NCI-H2196 (cell line): ENCODE data around the gene IGLL5.
"Not testable (repeated sequence)": the region's sequence is repeated elsewhere in the genome, so short reads cannot be mapped to it uniquely, and the experiment has no call there.

Experiments
- DNase-seq: peaks from one replicate; lab custom pipeline; 2025; ENCODE audit not compliant: unreplicated experiment; lab: John Stamatoyannopoulos, UW

The IGLL5 gene

DNA sequence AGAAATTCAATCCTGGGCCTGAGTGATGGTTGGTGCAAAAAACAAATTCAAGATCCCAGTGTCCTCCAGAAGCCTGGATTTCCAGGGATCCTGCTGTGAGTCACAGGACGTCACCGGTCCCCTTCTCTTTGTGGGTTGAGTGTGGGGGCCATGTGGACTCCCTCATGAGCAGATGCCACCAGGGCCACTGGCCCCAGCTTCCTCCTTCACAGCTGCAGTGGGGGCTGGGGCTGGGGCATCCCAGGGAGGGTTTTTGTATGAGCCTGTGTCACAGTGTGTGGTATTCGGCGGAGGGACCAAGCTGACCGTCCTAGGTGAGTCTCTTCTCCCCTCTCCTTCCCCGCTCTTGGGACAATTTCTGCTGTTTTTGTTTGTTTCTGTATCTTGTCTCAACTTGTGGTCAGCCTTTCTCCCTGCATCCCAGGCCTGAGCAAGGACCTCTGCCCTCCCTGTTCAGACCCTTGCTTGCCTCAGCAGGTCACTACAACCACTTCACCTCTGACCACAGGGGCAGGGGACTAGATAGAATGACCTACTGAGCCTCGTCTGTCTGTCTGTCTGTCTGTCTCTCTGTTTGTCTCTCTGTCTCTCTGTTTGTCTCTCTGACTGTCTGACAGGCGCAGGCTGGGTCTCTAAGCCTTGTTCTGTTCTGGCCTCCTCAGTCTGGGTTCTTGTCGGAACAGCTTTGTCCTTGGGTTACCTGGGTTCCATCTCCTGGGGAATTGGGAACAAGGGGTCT is 11.9 kb downstream of the IGLL5 start:
- not testable (repeated sequence) for DNase-seq

DNA sequence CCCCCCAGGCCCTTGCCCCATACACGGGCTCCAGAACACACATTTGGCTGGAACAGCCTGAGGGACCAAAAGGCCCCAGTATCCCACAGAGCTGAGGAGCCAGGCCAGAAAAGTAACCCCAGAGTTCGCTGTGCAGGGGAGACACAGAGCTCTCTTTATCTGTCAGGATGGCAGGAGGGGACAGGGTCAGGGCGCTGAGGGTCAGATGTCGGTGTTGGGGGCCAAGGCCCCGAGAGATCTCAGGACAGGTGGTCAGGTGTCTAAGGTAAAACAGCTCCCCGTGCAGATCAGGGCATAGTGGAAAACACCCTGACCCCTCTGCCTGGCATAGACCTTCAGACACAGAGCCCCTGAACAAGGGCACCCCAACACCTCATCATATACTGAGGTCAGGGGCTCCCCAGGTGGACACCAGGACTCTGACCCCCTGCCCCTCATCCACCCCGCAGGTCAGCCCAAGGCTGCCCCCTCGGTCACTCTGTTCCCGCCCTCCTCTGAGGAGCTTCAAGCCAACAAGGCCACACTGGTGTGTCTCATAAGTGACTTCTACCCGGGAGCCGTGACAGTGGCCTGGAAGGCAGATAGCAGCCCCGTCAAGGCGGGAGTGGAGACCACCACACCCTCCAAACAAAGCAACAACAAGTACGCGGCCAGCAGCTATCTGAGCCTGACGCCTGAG is 13.1 kb downstream of the IGLL5 start:
- DNase-seq: not testable (repeated sequence)

DNA sequence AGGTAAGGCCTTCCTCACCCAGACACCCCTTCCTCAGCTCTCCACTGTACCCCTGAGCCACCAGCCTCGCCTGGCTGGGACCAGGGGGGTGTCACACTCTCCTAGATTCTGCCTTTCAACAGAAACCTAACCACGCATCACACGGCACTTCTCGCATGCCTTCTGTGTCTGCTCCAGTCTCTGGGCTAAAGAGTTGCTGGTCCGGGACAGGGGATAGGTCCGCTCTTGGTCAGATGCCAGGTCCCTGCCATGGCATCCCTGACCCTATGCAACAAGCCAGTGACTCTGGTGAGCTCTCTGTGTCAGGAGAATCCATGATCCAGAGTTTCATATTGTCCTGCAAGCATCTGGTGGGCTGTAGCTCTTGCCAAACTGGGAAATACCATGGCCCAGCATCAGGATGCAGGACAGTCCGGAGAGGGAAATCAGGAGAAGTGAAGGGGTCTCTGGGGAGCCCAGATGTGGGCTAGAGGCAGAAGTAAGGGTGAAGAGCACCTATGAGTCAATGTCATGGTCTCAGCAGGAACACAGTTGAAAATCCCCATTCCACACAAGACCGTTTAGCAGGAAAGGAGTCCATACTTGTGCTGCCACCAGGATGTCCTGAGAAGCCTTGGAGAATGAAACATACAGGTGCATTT is 14.1 kb downstream of the IGLL5 start:
- no peak for DNase-seq

DNA sequence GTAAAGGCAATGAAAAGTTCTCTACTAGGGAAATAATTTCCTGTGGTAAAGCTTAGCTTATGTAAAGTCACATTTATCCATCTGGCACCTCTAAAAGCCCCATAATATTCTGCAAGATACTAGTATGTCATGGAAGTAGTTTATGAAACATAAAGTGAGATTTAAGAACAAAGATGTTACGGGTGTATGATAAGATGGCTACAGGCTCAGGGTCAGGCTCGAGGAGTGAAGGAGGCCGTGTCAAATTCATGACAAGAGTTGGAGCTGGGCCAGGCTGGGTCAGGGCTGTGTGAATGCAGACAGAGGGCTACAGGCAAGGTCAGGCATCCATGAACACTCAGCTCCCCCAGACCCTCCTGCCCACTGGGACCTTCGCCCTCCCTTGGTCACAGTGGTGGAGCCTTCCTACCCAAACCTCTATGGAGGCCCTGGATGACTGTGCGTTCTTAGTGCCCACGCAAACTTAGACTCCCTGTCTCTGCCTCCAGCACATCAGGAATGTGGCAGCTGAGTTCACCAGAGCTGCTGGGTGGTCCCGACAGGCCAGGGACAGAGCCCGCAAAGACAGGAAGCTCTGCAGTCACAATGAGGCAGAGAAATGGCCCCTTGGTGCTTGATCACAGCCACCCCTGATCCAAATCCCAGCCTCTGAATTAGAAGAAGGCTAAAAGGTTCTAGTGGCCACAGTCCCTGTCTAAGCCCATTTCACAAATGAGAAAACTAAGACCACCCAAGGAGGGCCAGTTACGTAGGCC is 14.8 kb downstream of the IGLL5 start:
- no peak for DNase-seq

DNA sequence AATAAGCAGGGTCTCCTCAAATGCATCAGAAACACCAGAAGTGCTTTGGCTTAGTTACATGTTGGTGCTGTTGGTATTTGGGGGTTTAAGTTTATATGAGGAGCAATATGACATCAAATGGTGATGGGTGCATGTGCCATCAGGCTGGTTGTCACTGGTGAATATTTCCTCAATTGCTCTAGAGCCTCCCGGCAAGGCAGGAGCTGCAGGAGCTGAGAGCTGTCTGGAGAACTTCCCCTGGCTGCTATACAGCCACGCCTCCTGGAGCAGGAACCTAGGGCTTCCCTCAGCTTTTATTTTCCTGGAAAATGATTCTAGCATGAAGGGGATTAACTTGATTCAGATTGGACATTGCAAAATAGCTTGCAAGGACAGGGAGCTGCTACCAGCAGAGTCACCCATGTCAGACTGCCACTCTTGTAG is 15.8 kb downstream of the IGLL5 start:
- DNase-seq: no peak

DNA sequence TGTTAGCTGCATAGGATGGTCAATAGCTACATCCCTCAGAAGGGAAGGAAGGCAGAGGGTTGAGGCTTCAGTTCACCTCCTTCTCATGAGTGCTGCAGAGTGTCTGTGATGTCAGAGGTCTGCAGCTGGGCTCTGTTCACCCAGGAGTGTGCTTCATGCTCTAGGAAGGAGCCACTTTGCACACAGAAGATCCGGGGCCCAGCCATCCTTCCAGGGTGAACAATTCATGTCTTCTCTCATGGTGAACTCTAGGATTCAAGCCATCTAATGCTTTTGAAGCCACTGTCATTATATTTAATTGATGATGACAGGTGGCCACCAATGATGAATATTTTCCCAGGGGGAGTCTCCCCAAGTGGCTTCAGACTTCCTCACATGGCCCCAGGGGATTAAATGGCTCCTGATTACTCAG is 16.2 kb downstream of the IGLL5 start:
- DNase-seq: not testable (repeated sequence)

DNA sequence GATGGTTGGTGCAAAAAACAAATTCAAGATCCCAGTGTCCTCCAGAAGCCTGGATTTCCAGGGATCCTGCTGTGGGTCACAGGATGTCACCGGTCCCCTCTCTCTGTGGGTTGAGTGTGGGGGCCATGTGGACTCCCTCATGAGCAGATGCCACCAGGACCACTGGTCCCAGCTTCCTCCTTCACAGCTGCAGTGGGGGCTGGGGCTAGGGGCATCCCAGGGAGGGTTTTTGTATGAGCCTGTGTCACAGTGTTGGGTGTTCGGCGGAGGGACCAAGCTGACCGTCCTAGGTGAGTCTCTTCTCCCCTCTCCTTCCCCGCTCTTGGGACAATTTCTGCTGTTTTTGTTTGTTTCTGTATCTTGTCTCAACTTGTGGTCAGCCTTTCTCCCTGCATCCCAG is 17.1 kb downstream of the IGLL5 start:
- not testable (repeated sequence) for DNase-seq

DNA sequence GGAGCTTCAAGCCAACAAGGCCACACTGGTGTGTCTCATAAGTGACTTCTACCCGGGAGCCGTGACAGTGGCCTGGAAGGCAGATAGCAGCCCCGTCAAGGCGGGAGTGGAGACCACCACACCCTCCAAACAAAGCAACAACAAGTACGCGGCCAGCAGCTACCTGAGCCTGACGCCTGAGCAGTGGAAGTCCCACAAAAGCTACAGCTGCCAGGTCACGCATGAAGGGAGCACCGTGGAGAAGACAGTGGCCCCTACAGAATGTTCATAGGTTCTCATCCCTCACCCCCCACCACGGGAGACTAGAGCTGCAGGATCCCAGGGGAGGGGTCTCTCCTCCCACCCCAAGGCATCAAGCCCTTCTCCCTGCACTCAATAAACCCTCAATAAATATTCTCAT is 18.8 kb downstream of the IGLL5 start:
- not testable (repeated sequence) for DNase-seq

DNA sequence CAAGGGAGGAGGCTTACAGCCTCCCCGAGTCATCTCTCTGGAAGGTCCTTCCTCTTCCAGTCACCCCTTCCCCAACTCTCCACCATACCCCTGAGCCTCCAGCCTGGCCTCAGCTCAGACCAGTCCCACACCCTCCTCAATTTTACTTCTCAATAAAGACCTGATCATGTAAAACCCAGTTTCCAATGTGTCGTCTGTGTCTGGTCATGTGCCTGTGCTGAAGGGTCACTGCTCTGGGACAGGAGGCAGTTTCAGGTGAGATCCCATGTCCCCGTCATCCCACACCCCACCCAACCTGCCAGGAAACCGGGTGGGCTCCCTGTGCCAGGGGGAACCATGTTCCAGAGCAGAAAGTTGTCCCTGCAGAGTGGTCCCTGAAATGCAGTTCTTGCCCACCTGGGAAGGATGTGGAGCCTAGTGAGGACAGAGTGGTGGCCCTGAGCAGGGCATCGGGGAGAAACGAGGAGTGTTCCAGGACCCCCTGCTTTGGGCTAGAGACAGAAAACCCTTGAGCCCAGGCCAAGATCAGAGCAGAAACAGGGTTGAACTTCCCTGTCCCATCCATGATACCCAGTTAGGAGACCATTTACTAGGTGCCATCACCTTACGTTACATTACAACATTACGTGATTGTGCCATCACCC is 19.4 kb downstream of the IGLL5 start:
- DNase-seq: no peak

DNA sequence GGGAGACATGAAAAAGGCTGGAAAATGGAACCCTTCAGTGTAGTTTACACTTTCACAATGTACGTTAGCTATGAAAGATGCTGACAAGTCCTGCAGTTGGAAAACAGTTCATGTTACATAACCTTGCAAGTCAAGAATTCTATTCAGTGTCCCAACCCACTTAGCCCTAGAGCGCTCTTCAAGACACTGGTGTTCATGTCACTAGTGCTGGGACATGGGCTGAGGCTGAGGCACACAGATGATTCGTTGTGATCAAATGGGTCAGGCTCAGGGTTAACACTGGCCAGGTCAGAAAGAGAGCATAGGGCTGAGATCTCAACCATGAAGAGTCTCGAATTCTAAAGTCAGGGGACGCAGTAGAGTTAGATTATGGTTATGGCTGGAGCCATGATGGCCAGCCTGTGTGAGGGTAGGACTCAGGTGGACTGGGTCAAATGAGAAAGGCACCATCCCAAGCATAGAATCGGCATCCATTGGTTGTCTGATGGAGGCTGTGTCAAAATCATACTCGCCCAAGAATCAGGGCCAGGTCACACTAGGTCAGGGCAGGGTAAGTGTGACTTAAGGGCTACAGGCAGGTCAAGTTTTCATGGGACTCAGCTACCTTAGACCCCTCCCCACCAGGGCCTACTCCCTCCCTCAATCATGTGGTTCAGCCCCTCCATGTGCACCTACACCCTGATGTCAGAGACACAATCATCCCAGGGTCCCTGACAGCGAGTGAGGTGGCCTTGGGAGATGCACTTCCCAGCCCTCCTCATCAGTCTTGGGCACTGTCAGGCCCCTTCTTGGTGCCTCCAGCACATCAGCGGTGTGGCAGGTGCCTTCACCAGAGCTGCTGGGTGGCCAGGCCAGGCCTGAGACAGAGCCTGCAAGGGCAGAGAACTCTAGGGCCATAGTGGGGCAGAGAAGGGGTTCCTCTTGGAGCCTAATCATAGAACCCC is 20.2 kb downstream of the IGLL5 start:
- DNase-seq: no peak

DNA sequence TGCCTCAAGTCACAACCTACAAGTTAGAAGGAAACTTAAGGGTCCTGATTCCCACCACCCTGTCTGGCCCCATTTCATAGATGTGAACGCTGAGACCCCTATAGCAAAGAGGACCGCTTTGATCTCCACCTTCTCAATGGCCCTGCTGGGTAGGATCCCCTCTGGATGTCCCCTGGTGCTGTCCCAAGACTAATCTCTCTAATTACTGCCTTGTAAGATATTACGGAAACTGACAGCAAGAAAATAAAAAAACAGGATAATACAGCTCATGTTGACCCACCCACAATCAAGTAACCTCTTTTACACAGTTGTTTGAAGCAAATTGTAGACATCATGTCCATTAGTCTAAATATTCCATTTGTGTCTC is 20.9 kb downstream of the IGLL5 start:
- no peak for DNase-seq

DNA sequence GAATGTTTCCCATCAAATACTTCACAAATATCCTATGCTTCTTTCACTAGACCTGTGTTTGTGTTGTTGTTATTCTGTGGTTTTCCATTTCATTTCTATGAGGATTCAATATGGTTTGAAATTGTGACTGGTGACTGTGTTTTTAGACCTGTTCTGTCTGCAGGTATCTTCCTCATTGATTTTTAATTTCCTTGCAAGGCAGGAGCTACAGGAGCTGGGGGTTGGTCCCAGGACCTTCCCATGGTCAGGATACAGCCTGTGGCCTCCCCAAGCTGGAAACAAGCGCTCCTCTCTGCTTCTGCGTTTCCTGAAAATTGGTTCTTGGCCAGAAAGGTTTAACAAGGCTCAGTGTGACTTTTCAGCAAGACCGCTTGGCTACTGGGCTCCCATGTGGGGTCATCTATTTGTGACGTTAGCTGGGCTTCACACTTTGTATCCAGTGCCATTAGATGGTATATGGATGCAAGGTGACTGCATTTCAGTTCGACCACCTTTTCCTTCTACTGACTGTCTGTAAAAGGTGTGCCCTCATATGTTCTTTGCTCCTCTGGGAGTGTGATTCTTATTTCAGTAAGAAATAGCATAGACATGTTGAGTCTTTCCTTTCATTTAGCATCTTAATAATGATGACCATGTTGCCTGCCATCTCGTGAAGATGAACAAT is 21.5 kb downstream of the IGLL5 start:
- DNase-seq: no peak

DNA sequence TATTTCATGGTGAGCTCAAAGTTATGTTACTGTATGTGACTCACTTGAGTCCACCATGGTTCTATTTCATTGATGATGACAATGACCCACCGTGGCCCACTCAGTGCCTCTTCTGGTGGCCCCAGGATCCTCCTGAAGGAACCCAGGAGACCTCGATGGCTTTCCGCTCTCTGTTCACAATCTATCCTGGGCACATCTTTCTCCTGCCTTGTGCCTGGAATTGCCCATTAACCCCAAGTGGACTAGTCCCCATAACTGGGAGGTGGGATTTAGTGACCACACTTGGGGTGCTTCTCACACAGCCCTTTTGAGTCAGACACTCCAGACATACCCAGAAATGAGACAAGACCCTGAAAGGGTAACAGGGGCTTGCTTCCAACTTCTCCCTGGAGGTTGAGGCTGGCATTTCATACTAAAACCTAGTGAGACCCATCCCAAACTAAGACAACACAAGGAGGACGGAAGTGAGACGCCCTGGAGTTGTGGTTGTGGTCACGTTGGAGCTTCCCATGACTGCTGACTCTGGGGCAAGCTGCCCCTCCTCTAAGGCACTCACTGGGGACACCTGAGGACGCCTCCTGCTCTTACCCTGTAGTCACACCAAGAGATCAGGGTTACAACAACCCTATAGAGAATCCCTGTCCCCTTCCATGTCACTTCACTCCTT is 22.1 kb downstream of the IGLL5 start:
- no peak for DNase-seq

DNA sequence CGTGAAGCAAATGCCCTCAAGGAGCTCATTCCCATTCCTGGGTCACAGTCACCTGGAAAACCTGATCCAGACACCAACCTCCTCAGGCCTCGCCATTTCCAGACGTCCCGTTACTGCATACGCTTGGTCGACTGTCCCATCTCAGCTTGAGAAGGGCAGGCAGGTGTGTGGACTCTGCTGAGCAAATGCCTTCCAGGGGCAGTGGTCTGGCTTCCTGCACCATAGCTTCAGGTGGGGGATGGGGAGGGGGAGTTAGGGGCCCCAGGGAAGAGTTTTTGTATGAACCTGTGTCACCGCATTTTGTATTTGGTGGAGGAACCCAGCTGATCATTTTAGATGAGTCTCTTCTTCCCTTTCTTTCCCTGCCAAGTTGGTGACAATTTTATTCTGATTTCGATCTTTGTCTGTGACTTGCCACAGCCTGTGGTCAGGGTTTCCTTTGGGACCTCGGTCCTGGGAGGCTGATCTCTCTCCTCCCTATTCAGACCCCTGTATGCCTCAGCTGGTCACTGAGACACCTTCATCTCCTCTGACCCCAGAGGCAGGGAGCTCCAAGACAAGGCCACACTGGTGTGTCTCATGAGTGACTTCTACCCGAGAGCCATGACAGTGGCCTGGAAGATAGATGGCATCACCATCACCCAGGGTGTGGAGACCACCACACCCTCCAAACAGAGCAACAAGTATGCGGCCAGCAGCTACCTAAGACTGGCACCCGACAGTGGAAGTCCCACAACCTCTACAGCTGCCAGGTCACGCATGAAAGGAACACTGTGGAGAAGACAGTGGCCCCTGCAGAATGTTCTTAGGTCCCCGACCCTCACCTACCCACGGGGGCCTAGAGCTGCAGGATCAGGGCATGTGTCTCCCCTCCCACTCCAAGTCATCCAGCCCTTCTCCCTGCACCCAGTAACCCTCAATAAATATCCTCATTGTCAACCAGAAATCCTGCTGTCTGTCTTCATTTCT is 22.9 kb downstream of the IGLL5 start:
- no peak for DNase-seq

DNA sequence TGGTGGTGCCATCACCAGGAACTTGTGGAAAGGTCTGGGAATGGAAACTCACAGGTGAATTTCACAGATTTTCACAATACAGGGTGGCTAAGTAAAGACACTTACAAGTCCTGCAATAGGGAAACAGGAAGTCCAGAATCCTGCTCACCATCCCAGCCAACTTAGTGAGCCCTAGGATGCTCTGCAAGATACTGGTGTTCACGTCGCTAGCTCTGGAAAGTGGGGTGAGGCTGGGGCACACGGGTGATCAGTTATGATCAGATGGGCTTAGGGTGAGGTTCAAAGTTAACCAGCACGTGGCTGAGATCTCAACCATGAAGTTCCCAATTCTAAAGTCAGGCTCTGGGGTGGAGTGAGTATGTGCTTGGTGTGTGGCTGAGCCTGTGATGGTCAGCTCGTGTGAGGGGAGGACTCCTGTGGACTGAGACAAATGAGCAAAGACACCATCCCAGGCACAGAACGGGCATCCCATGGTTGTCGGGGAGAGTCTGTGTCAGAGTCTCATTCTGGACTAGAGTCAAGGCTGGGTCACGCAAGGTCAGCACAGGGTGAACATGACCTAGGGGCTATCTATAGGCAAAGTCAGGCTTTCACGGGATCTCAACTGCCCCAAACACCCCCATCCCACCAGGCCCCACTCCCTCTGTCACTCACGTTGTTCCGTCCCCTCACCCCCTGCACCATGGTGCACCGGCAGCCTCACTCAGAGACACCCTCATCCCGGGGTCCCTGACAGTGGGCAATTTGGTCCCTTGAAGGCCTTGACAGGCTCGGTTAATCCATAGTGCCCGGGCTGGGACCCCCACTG is 23.9 kb downstream of the IGLL5 start:
- no peak for DNase-seq

DNA sequence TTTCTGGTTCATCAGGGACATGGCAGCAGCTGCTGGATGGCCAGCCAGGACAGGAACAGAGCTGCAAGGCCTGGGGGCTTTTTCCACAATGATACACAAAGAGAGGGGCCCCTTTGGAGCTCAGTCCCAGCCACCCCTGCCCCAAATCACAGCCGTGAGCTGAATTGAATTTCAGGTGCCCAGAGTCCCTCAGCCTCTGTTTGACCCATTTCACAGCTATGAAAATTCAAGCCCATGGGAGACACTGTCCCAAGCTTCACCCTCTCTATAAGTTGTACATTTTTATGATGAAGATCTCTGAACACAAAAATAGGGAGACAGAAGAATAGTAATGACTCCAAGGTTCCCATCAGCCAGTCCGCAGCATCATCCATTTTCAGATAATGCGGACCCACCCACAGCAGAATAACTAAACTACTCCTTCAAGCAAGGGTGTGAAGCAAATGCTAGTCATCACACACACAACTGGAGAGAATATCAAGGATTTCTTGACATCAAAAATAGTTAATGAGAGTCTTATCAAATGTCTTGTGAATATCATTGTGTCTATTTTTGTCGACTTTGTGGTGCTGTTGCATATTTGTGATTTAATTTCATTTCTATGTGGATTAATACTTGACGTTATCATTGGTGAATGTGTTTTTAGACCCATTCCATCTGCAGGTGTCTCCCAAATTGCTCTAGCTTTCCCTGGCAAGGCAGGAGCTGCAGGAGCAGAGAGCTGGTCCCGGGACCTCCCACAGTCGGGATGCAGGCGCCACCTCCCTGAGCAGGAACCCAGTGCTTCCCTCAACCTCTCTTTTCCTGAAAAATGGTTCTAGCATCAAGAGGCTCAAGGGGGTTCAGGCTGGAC is 24.7 kb downstream of the IGLL5 start:
- DNase-seq: no peak
